ENCODE results near the gene TPSD1.
"Not testable (repeated sequence)": the region's sequence is repeated elsewhere in the genome, so short reads cannot be mapped to it uniquely, and the experiment has no call there.

TPSD1 gene

GRCh38 chr16:1255276-1256122, at the start of gene TPSD1:
TPSD1 (plus strand) TSS chr16:1256069; CDS start chr16:1256281, 212 bp downstream.
- DNase-seq = not testable (repeated sequence)

GRCh38 chr16:1206326-1206725, 49.5 kb upstream of the TPSD1 start:
- DNase-seq = no peak

- no peak for DNase-seq
Measured at GRCh38 chr16:1206786-1207185, 49.1 kb upstream of the TPSD1 start.

DNA sequence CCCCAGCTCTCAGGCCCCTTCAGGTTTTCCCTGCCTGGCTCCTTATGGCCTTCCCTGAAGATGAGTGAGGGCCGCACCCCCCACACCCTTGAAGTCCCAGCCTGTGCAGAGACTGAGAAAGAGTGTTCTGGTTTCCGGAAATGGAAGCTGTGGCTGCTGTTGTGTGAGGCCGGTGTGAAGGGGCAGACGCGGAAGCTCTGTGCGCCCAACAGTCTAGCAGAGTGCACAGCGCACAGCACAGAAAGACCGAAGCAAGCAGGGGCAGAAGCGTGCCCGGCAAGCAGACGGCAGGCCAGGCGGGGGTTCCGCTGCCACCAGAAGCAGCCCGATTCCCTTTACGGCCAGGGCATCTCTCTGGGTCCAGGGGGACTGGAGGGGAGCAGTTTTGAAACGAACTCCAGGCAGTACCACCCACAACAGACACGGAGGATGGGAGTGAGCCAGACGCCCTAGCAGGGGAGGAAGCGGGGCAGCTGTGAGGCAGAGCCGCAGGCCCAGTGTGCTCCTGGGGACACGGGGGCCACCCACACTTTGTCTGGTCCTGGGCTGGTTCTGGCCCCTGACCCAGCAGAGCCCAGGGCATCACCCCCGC, 47.5 kb upstream of the TPSD1 start:
- no peak for DNase-seq

DNA sequence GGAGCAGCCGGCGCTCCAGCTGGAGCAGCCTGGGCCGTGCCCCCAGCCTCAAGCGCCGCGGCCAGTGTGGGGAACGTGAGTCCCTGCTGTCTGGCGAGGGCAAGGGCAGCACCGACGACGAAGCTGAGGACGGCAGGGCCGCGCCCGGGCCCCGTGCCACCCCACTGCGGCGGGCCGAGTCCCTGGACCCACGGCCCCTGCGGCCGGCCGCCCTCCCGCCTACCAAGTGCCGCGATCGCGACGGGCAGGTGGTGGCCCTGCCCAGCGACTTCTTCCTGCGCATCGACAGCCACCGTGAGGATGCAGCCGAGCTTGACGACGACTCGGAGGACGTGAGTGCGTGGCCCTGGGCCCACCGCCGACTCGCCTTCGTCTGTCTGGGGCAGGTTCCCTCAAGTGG, 46.8 kb upstream of the TPSD1 start:
- no peak for DNase-seq

- DNase-seq = no peak
Measured at GRCh38 chr16:1210461-1210860, 45.4 kb upstream of the TPSD1 start.

GRCh38 chr16:1211451-1212268, 44.2 kb upstream of the TPSD1 start:
- no peak for DNase-seq

DNA sequence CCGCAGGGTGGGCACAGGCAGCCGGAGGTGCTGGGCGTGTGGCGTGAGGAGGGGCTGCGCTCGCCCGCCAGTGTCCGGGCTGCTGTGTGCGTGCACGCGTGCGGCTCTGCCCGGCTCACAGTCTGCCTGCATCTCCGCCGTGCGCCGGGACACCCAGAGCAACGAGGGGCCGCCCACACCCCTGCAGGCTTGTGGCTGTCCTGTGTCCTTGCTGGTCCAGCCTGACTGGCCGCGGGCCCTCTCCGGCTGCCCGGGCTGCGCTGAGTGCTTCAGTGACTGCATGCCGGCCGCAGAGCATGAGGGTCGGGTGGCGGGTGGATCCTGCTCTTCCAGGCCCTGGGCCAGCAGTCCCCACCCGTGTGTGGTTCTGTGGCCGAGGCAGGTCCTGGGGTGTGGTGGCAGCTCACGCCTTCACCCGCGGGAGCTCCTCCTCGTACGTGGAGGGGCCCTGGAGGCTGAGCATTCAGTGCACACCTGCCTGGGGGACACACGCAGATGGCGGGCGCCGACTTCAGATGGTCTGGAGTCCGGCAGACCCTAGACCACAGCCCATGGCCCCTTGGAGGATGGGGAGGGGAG, 43.2 kb upstream of the TPSD1 start:
- DNase-seq = no peak

- no peak for DNase-seq
Measured at GRCh38 chr16:1213231-1213630, 42.6 kb upstream of the TPSD1 start.

DNA sequence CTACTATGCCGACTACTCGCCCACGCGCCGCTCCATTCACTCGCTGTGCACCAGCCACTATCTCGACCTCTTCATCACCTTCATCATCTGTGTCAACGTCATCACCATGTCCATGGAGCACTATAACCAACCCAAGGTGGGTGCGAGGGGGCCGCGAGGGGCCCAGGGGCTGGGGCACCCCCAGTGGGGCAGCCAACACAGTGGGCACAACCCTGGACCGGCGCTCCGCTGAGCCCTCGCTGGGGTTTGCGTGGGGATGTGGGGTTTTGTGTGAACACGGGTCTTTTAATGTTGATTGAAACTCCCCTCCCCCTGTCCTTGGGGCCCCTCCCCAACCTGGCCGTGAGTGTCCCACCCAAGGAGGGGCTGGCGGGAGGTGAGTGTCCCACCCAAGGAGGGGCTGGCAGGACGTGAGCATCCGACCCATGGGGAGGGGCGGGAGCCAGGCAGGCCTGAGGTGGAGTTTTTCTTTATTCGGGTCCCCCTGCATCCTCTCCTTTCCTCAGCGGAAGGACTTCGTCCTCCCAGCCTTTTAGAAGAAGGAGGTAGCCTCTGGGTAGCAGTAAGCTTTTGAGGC, 42.0 kb upstream of the TPSD1 start:
- DNase-seq = no peak

- no peak for DNase-seq
Measured at GRCh38 chr16:1214719-1215118, 41.1 kb upstream of the TPSD1 start.

DNA sequence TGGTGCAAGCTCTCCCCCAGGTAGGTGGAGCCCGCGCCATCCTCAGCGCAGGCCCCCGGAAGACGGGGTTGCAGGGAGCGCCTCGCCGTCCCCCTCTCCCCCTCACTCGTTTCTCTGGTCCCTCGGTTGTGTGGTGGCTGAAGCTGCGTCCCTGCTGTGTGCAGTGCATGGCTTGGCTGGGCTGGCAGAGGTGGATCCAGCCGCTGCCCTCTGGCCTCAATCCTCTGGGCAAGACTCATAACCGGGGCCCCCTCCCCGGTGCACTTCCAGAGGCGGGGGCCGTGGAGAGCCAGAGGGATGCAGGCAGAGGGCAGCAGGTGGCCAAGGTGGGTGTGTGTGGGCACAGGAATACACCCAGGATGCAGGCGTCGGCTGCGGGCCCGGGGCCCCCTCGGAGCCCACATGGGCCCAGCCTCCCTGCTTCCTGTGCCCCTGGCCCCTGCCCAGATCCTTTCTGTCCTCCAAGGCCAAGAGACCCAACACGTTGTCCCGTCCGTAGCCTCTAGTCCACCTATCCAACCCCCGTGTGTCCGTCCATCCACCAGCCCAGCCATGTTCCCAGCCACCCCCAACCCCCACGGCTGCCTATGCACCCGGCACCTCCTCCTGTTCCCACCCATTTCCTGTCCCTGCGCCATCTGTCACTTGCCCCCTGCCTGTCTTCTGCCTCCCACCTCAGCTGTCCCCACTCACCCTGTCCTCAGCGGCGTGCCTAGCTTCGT, 40.1 kb upstream of the TPSD1 start:
- DNase-seq = no peak

- no peak for DNase-seq
Measured at GRCh38 chr16:1216296-1216619, 39.6 kb upstream of the TPSD1 start.

GRCh38 chr16:1216681-1217400, 39.0 kb upstream of the TPSD1 start:
- no peak for DNase-seq

- DNase-seq = no peak
Measured at GRCh38 chr16:1217526-1217925, 38.3 kb upstream of the TPSD1 start.

- no peak for DNase-seq
Measured at GRCh38 chr16:1218061-1218929, 37.6 kb upstream of the TPSD1 start.

- DNase-seq = no peak
Measured at GRCh38 chr16:1218930-1219611, 36.8 kb upstream of the TPSD1 start.

GRCh38 chr16:1220098-1220728, 35.7 kb upstream of the TPSD1 start:
- DNase-seq = no peak

DNA sequence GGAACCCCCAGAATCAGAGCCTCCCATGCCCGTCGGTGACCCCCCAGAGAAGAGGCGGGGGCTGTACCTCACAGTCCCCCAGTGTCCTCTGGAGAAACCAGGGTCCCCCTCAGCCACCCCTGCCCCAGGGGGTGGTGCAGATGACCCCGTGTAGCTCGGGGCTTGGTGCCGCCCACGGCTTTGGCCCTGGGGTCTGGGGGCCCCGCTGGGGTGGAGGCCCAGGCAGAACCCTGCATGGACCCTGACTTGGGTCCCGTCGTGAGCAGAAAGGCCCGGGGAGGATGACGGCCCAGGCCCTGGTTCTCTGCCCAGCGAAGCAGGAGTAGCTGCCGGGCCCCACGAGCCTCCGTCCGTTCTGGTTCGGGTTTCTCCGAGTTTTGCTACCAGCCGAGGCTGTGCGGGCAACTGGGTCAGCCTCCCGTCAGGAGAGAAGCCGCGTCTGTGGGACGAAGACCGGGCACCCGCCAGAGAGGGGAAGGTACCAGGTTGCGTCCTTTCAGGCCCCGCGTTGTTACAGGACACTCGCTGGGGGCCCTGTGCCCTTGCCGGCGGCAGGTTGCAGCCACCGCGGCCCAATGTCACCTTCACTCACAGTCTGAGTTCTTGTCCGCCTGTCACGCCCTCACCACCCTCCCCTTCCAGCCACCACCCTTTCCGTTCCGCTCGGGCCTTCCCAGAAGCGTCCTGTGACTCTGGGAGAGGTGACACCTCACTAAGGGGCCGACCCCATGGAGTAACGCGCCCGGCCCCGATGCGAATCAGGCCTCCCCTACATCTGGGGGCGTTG, 34.8 kb upstream of the TPSD1 start:
- DNase-seq = no peak
